Testis (tissue), 2 donors: Measurements from ENCODE around the gene GABARAPL1.

Source experiments
- CTCF ChIP-seq, 3 experiments: fragments of 450-650 bp in 2 of 3; fragments of 200-600 bp in 1 of 3; sonication (generic) in 1 of 3; IDR thresholded peaks; one replicate each; pipeline ENCODE4 v1.5.1; 2016 to 2019; ENCODE audit warnings: antibody characterized with exemption in 3 of 3, mild to moderate bottlenecking in 2 of 3, moderate library complexity in 1 of 3
- POLR2A ChIP-seq: fragments of 450-650 bp; IDR thresholded peaks from one replicate; pipeline ENCODE4 v1.6.1; 2017; ENCODE audit warnings: antibody characterized with exemption, mild to moderate bottlenecking, moderate library complexity

DNA sequence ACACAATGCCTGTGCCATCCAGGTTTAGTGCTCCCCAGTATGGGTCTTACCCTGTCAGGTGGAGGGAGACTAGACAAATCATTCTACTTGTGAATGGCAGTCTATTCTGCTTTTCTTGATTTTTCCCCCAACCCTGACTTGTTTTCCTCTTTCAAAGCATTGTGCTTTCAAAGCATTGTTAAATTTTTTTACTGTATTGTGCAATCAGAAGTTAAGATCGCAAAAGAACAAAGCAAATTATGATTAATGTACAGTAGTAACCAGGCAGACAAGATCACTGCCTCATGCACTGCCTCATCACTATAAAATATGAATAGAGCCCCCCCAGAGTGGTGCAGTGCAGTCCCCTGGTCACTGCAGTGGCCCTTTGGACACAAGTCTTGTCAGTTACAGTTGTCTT lies 14.1 kb downstream of the GABARAPL1 start:
- TF ChIP-seq CTCF (IDR thresholded peaks at IDR 0.05) (no peak), POLR2A (no peak)
